ENCODE results near the gene UBE2H.
"Not testable (repeated sequence)": the region's sequence is repeated elsewhere in the genome, so short reads cannot be mapped to it uniquely, and the experiment has no call there.

The UBE2H gene

GRCh38 chr7:129907122-129907736, 45.5 kb downstream of the UBE2H start:
- no peak for DNase-seq

- no peak for DNase-seq
These were observed 46.1 kb downstream of the UBE2H start for GRCh38 chr7:129906700-129907099.

- no peak for DNase-seq
These were observed 48.8 kb downstream of the UBE2H start for GRCh38 chr7:129903935-129904334.

GRCh38 chr7:129902788-129903422, 49.9 kb downstream of the UBE2H start:
- no peak for DNase-seq

GRCh38 chr7:129898502-129899160, 54.1 kb downstream of the UBE2H start:
- DNase-seq: no peak

- DNase-seq: no peak
These were observed 54.8 kb downstream of the UBE2H start for GRCh38 chr7:129898007-129898406.

- DNase-seq: no peak
These were observed 56.0 kb downstream of the UBE2H start for GRCh38 chr7:129896568-129897382.

- not testable (repeated sequence) for DNase-seq
These were observed 58.6 kb downstream of the UBE2H start for GRCh38 chr7:129894184-129894583.

- DNase-seq: no peak
These were observed 62.7 kb downstream of the UBE2H start for GRCh38 chr7:129890090-129890489.

- no peak for DNase-seq
These were observed 63.5 kb downstream of the UBE2H start for GRCh38 chr7:129889133-129889844.

- DNase-seq: no peak
These were observed 64.9 kb downstream of the UBE2H start for GRCh38 chr7:129887865-129888264.

- DNase-seq: no peak
These were observed 66.0 kb downstream of the UBE2H start for GRCh38 chr7:129886818-129887186.

- no peak for DNase-seq
These were observed 66.5 kb downstream of the UBE2H start for GRCh38 chr7:129886167-129886817.

GRCh38 chr7:129884495-129884894, 68.3 kb downstream of the UBE2H start:
- no peak for DNase-seq

- DNase-seq: no peak
These were observed 69.6 kb downstream of the UBE2H start for GRCh38 chr7:129883151-129883550.

GRCh38 chr7:129882531-129882930, 70.2 kb downstream of the UBE2H start:
- DNase-seq: no peak

GRCh38 chr7:129877146-129877792, 75.5 kb downstream of the UBE2H start:
- no peak for DNase-seq

- no peak for DNase-seq
These were observed 76.9 kb downstream of the UBE2H start for GRCh38 chr7:129875745-129876411.

GRCh38 chr7:129875160-129875559, 77.6 kb downstream of the UBE2H start:
- no peak for DNase-seq

- DNase-seq: no peak
These were observed 78.0 kb downstream of the UBE2H start for GRCh38 chr7:129874722-129875121.

- no peak for DNase-seq
These were observed 80.7 kb downstream of the UBE2H start for GRCh38 chr7:129872054-129872453.
